GM18870 (cell line): ENCODE results near the gene FBXW12.
"Not testable (repeated sequence)": the region's sequence is repeated elsewhere in the genome, so short reads cannot be mapped to it uniquely, and the experiment has no call there.

ENCODE experiments used
- ATAC-seq: cut with Tn5 transposase; IDR thresholded peaks from one replicate; pipeline ENCODE4 v1.9.1; 2021; ENCODE audit warnings: moderate library complexity; ENCODE audit not compliant: unreplicated experiment

Gene FBXW12

GRCh38 chr3:48372377-48372770 lies 355 bp downstream of the FBXW12 start:
- no peak for ATAC-seq

- no peak for ATAC-seq
These were observed 930 bp downstream of the FBXW12 start for GRCh38 chr3:48372862-48373435.

GRCh38 chr3:48387634-48388033 lies 15.6 kb downstream of the FBXW12 start:
- ATAC-seq, result no peak

- no peak for ATAC-seq
These were observed 16.9 kb downstream of the FBXW12 start for GRCh38 chr3:48388966-48389365.

GRCh38 chr3:48394391-48394790 lies 22.4 kb downstream of the FBXW12 start:
- no peak for ATAC-seq

GRCh38 chr3:48395714-48396113 lies 23.7 kb downstream of the FBXW12 start:
- no peak for ATAC-seq

- no peak for ATAC-seq
These were observed 26.0 kb downstream of the FBXW12 start for GRCh38 chr3:48397767-48398681.

- ATAC-seq, result no peak
These were observed 26.8 kb downstream of the FBXW12 start for GRCh38 chr3:48398701-48399386.

GRCh38 chr3:48399387-48400172 lies 27.6 kb downstream of the FBXW12 start:
- no peak for ATAC-seq

- no peak for ATAC-seq
These were observed 28.9 kb downstream of the FBXW12 start for GRCh38 chr3:48400824-48401433.

- not testable (repeated sequence) for ATAC-seq
These were observed 29.4 kb downstream of the FBXW12 start for GRCh38 chr3:48401434-48401901.

GRCh38 chr3:48402281-48402732 lies 30.3 kb downstream of the FBXW12 start:
- no peak for ATAC-seq

- ATAC-seq, result no peak
These were observed 30.9 kb downstream of the FBXW12 start for GRCh38 chr3:48402907-48403306.

GRCh38 chr3:48403533-48404439 lies 31.8 kb downstream of the FBXW12 start:
- ATAC-seq, result no peak

GRCh38 chr3:48404440-48405342 lies 32.7 kb downstream of the FBXW12 start:
- ATAC-seq, result no peak

- ATAC-seq, result no peak
These were observed 33.4 kb downstream of the FBXW12 start for GRCh38 chr3:48405343-48405881.

GRCh38 chr3:48405971-48406370 lies 34.0 kb downstream of the FBXW12 start:
- no peak for ATAC-seq
